Lower leg skin (tissue), 4 donors: ENCODE data around the gene IFT52. TPM values are rescaled to one million over a fixed set of nuclear protein-coding genes. Genes with fewer than 3 reads are reported as not detected.
A peak's percentile ranks its signal among the peaks of the same experiment; 100 is the strongest.

Source experiments
- DNase-seq, 2 donors: peaks; one replicate each; pipeline ENCODE4 v3.0.0-alpha.2; 2019; ENCODE audit warnings: low spot score in 2 of 2
- H3K4me3 ChIP-seq: fragments of 200-600 bp; sonication (generic); 2 replicates; pipeline ENCODE4 v1.5.1; 2017; ENCODE audit warnings: mild to moderate bottlenecking, low read depth; ENCODE audit not compliant: poor library complexity, severe bottlenecking
- CTCF ChIP-seq, 3 donors: fragments of 450-650 bp; IDR thresholded peaks; one replicate each; pipeline ENCODE4 v1.5.1; 2016; ENCODE audit warnings: antibody characterized with exemption in 3 of 3, mild to moderate bottlenecking in 3 of 3, moderate library complexity in 2 of 3
- POLR2A ChIP-seq, 2 donors: fragments of 450-650 bp; IDR thresholded peaks; one replicate each; pipeline ENCODE4 v1.6.1; 2016 to 2017; ENCODE audit warnings: antibody characterized with exemption in 2 of 2, mild to moderate bottlenecking in 1 of 2, moderate library complexity in 1 of 2
- WGBS, 2 donors: methylation state at CpG; one replicate each; pipeline ENCODE4 v1.1.5; 2018; 5-methylcytosine and 5-hydroxymethylcytosine counted together
- intact Hi-C: fragments of 100-400 bp; cut with DNase I; formaldehyde crosslinking; loops from one replicate; pipeline ENCODE4 v1.15.0; 2023; ENCODE audit warnings: low total_unique reads
- total RNA-seq, 4 donors: library from RNA; depleted of rRNA; stranded (reverse); fragments of >200 nt; gene quantifications; one replicate each; pipeline ENCODE4 v1.1.0, GENCODE V29; 2016

Gene IFT52
- total RNA-seq, 4 donors from 2014 or later = 8.5 to 17.2 (median 12.7) TPM

GRCh38 chr20:43564455-43564854, 26.3 kb upstream of the IFT52 start:
- no peak overlapping the region for H3K4me3 ChIP-seq
- DNase-seq = no peak
- intact Hi-C loops = no loop called here
- WGBS, 2 donors = 96 to 99% methylated on average over 8 of the region's 8 CpGs
- TF ChIP-seq POLR2A (IDR thresholded peaks at IDR 0.05) (no peak), CTCF (IDR thresholded peaks at IDR 0.05) (peak in 1 of 3 donors; percentile 32)

- WGBS, 2 donors = 81 to 87% methylated on average over 13 to 16 of the region's 18 CpGs
- intact Hi-C loops = no loop called here
- H3K4me3 ChIP-seq = no peak overlapping the region
- TF ChIP-seq CTCF (IDR thresholded peaks at IDR 0.05) (no peak), POLR2A (IDR thresholded peaks at IDR 0.05) (no peak)
- no peak for DNase-seq
Observed at GRCh38 chr20:43564993-43565757, 25.6 kb upstream of the IFT52 start.

GRCh38 chr20:43565758-43566104, 25.0 kb upstream of the IFT52 start:
- WGBS, 2 donors = 93 to 100% methylated on average over 3 to 4 of the region's 4 CpGs
- no peak for DNase-seq
- TF ChIP-seq POLR2A (IDR thresholded peaks at IDR 0.05) (no peak), CTCF (IDR thresholded peaks at IDR 0.05) (no peak)
- H3K4me3 ChIP-seq = no peak overlapping the region
- intact Hi-C loops = no loop called here

GRCh38 chr20:43567477-43567876, 23.3 kb upstream of the IFT52 start:
- no peak for DNase-seq
- intact Hi-C loops = no loop called here
- no peak for TF ChIP-seq POLR2A (IDR thresholded peaks at IDR 0.05)
- no peak for TF ChIP-seq CTCF (IDR thresholded peaks at IDR 0.05)
- no peak overlapping the region for H3K4me3 ChIP-seq
- 93 to 94% methylated on average over 9 of the region's 9 CpGs for WGBS, 2 donors

- H3K4me3 ChIP-seq = no peak overlapping the region
- no peak for TF ChIP-seq POLR2A (IDR thresholded peaks at IDR 0.05)
- no peak for TF ChIP-seq CTCF (IDR thresholded peaks at IDR 0.05)
- WGBS, 2 donors = 83 to 97% methylated on average over 4 of the region's 4 CpGs
- intact Hi-C loops = no loop called here
- DNase-seq = no peak
Observed at GRCh38 chr20:43568706-43569105, 22.0 kb upstream of the IFT52 start.

- no peak overlapping the region for H3K4me3 ChIP-seq
- intact Hi-C loops = no loop called here
- 89 to 90% methylated on average over 10 of the region's 10 CpGs for WGBS, 2 donors
- TF ChIP-seq POLR2A (IDR thresholded peaks at IDR 0.05) (no peak), CTCF (IDR thresholded peaks at IDR 0.05) (no peak)
- no peak for DNase-seq
Observed at GRCh38 chr20:43569282-43569681, 21.5 kb upstream of the IFT52 start.
